HG03439 (cell line): ENCODE data around the gene TVP23B.
"Not testable (repeated sequence)": the region's sequence is repeated elsewhere in the genome, so short reads cannot be mapped to it uniquely, and the experiment has no call there.

Experiments used
- ATAC-seq: cut with Tn5 transposase; IDR thresholded peaks from one replicate; pipeline ENCODE4 v1.9.1; 2021; ENCODE audit warnings: mild to moderate bottlenecking, moderate library complexity; ENCODE audit not compliant: unreplicated experiment

Gene TVP23B

GRCh38 chr17:18780991-18781718 is at the start of gene TVP23B:
Gene TVP23B, plus strand, starts transcription at chr17:18781183. Its CDS starts 111 bp downstream, at chr17:18781294.
- peak; percentile 98 for ATAC-seq

GRCh38 chr17:18732438-18732837 is 48.5 kb upstream of the TVP23B start:
- ATAC-seq = not testable (repeated sequence)

- not testable (repeated sequence) for ATAC-seq
Measured at GRCh38 chr17:18733350-18733749, 47.6 kb upstream of the TVP23B start.

- not testable (repeated sequence) for ATAC-seq
Measured at GRCh38 chr17:18739616-18740391, 41.2 kb upstream of the TVP23B start.

- not testable (repeated sequence) for ATAC-seq
Measured at GRCh38 chr17:18741228-18741627, 39.8 kb upstream of the TVP23B start.

- not testable (repeated sequence) for ATAC-seq
Measured at GRCh38 chr17:18743699-18744421, 37.1 kb upstream of the TVP23B start, which contains the start of gene FBXW10. Gene FBXW10, plus strand, starts transcription at chr17:18744054. Its CDS starts 191 bp downstream, at chr17:18744245.

GRCh38 chr17:18744726-18745125 is 36.3 kb upstream of the TVP23B start:
- not testable (repeated sequence) for ATAC-seq

GRCh38 chr17:18746551-18746950 is 34.4 kb upstream of the TVP23B start:
- not testable (repeated sequence) for ATAC-seq

GRCh38 chr17:18747501-18747900 is 33.5 kb upstream of the TVP23B start:
- ATAC-seq = not testable (repeated sequence)

GRCh38 chr17:18750242-18750641 is 30.7 kb upstream of the TVP23B start:
- not testable (repeated sequence) for ATAC-seq

GRCh38 chr17:18753829-18754409 is 27.1 kb upstream of the TVP23B start:
- not testable (repeated sequence) for ATAC-seq

GRCh38 chr17:18755969-18756368 is 25.0 kb upstream of the TVP23B start:
- ATAC-seq = not testable (repeated sequence)

GRCh38 chr17:18757368-18758044 is 23.5 kb upstream of the TVP23B start:
- ATAC-seq = not testable (repeated sequence)

- ATAC-seq = not testable (repeated sequence)
Measured at GRCh38 chr17:18758344-18758743, 22.6 kb upstream of the TVP23B start.

GRCh38 chr17:18760221-18760620 is 20.8 kb upstream of the TVP23B start:
- ATAC-seq = not testable (repeated sequence)

GRCh38 chr17:18770572-18770971 is 10.4 kb upstream of the TVP23B start:
- not testable (repeated sequence) for ATAC-seq

GRCh38 chr17:18771066-18771465 is 9.9 kb upstream of the TVP23B start:
- ATAC-seq = not testable (repeated sequence)

GRCh38 chr17:18772471-18772870 is 8.5 kb upstream of the TVP23B start:
- ATAC-seq = no peak

- ATAC-seq = not testable (repeated sequence)
Measured at GRCh38 chr17:18781805-18782204, 822 bp downstream of the TVP23B start.

GRCh38 chr17:18785933-18786332 is 5.0 kb downstream of the TVP23B start:
- not testable (repeated sequence) for ATAC-seq
